GM19438 (cell line): ENCODE measurements around the gene UTP14C.
"Not testable (repeated sequence)": the region's sequence is repeated elsewhere in the genome, so short reads cannot be mapped to it uniquely, and the experiment has no call there.

ENCODE experiments used
- ATAC-seq: cut with Tn5 transposase; IDR thresholded peaks from one replicate; pipeline ENCODE4 v1.9.1; 2021; ENCODE audit warnings: low read depth; ENCODE audit not compliant: unreplicated experiment

UTP14C gene, protein sequence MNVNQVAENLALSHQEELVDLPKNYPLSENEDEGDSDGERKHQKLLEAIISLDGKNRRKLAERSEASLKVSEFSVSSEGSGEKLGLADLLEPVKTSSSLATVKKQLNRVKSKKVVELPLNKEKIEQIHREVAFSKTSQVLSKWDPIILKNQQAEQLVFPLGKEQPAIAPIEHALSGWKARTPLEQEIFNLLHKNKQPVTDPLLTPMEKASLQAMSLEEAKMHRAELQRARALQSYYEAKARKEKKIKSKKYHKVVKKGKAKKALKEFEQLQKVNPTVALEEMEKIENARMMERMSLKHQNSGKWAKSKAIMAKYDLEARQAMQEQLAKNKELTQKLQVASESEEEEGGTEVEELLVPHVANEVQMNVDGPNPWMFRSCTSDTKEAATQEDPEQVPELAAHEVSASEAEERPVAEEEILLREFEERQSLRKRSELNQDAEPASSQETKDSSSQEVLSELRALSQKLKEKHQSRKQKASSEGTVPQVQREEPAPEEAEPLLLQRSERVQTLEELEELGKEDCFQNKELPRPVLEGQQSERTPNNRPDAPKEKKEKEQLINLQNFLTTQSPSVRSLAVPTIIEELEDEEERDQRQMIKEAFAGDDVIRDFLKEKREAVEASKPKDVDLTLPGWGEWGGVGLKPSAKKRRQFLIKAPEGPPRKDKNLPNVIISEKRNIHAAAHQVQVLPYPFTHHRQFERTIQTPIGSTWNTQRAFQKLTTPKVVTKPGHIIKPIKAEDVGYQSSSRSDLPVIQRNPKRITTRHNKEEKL

DNA sequence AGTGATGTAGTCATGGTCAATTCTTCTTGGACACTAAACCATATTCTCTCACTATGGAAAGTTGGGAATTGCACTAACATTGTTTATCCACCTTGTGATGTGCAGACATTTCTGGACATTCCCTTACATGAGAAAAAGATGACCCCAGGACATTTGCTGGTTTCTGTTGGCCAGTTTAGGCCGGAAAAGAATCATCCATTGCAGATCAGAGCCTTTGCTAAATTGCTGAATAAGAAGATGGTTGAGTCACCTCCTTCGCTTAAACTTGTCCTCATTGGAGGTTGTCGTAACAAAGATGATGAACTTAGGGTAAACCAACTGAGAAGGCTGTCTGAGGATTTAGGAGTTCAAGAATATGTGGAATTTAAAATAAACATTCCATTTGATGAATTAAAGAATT lies at the start of gene UTP14C:
TSS of gene UTP14C (plus strand) at position 211 of the 400 bp plus-strand sequence. CDS start 4,114 bp downstream, outside the sequence.
- no peak for ATAC-seq

DNA sequence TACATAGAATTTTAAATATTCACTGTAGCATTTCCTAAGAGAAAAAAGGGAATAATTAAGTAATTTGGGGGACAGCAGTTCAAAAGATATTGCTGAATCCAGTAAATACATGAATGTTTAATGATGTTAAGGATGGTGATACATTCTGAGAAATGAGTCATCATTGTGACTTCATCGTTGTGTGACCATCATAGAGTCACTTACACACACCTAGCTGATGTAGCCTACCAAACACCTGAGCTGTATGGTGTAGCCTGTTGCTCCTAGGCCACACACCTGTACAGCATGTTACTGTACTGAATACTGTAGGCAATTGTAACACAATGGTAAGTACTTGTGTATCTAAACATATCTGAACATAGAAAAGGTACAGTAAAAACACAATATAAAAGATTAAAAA lies 48.1 kb upstream of the UTP14C start:
- no peak for ATAC-seq

DNA sequence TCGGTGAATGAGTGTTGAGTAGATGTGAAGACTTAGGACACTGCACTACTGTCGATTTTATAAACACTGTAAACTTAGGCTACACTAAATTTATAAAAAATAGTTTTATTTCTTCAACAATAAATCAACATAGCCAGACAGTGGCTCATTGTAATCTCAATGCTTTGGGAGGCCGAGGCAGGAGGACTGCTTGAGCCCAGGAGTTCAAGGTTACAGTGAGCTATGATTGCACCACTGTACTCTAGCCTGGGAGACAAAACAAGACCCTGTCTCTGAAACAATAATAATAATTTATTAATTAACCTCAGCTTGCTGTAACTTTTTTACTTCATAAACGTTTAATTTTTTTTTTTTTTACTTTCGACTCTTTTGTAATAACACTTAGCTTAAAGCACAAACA lies 47.6 kb upstream of the UTP14C start:
- ATAC-seq, result no peak

DNA sequence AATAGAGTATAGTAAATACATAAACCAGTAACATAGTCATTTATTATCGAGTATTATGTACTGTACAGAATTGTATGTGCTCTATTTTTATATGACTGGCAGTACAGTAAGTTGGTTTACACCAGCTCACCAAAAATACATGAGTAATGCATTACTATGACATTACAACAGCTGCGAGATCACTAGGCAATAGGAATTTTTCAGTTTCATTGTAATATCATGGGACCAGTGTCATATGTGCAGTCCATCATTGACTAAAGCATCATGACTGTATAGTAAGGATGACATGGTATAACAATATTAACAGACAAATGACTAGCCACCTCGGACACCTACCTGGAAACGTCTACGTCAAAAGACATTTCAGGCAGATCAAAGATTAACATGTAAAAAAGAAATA lies 46.9 kb upstream of the UTP14C start:
- no peak for ATAC-seq

DNA sequence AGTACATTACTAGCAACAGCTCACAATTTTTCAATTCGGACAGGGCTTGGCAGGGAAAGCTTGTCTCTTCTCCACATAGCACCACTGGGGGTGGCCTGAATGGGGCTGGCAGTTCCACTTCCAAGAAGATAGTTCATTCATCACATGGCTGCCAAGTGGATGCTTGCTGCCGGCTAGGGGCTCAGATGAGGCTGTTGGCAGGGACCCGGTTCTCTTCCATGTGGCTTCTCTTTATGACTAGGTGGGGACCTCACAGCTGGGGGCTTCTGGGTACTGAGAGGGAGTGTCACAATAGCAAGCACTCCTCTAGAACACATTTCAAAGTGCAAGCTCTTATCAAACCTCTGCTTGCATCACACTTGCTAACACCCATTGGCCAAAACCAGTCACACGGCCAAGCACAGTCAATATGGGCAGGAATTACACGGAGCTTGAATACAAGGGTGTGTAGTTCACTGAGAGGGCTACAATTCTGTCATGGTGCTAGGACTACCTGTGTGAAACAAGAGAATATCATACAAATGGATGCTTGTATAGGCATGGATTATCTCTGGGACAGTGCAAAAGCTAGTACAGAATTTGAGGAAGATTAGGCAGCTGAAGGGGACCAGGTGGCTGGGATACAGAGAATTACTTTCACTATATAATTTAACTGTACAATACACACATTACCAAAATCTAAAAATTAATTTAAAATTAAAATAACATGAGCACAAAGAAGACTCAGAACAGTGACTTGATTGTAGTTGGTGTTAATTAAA lies 45.5 kb upstream of the UTP14C start:
- no peak for ATAC-seq

DNA sequence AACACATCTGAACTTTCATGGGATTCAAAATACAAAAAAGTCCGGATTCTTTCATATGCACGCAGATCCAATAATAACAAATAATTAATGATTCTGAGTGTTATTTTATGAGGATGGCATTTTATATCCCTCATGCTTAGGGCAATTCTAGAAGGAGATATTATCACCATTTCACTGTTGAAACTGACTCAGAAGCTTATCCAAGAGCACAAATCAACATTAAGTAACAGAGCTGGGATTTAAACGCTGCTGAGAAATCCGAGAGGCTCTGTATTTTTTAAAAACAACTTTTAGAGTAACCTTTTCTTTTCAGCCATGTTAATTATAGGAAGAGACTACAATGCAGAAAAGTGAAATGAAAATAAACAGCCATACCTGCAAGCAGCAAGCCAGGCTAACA lies 43.6 kb upstream of the UTP14C start:
- ATAC-seq, result no peak

DNA sequence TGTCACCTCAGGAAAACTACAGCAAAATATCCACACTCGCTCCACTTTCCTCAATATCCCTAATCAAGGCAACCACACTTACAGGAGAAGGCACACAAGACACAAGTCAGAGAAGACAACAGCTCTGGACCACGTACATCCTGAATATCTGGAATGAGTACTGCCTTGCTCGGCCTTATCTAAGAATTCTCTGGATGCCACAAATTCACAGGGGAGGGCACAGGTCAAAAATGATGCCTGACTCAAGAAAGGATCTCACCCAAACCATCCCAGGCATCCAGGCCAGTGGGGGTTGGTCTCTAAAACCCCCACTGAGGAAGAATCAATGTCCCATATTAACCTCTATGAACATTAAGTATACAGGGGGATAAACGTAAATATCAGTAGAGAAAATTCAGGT lies 43.1 kb upstream of the UTP14C start:
- ATAC-seq, result no peak

DNA sequence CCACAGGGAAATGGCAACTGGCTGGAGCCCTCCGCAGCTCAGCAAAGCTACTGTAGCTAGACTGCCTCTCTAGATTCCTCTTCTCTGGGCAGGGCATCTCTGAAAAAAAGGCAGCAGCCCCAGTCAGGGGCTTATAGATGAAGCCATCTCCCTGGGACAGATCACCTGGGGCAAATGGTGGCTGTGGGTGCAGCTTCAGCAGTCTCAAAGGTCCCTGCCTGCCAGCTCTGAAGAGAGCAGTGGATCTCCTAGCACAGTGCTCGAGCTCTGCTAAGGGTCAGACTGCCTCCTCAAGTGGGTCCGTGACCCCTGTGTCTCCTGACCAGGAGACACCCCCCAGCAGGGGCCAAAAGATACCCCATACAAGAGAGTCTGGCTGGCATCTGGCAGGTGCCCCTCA lies 41.2 kb upstream of the UTP14C start:
- ATAC-seq, result not testable (repeated sequence)

DNA sequence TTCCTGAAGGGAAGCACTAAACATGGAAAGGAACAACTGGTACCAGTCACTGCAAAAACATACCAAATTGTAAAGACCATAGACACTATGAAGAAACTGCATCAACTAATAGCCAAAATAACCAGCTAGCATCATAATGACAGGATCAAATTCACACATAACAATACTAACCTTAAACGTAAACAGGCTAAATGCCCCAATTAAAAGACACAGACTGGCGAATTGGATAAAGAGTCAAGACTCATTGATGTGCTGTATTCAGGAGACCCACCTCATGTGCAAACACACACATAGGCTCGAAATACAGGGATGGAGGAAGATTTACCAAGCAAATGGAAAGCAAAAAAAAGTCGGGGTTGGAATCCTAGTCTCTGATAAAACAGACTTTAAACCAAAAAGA lies 39.6 kb upstream of the UTP14C start:
- not testable (repeated sequence) for ATAC-seq

DNA sequence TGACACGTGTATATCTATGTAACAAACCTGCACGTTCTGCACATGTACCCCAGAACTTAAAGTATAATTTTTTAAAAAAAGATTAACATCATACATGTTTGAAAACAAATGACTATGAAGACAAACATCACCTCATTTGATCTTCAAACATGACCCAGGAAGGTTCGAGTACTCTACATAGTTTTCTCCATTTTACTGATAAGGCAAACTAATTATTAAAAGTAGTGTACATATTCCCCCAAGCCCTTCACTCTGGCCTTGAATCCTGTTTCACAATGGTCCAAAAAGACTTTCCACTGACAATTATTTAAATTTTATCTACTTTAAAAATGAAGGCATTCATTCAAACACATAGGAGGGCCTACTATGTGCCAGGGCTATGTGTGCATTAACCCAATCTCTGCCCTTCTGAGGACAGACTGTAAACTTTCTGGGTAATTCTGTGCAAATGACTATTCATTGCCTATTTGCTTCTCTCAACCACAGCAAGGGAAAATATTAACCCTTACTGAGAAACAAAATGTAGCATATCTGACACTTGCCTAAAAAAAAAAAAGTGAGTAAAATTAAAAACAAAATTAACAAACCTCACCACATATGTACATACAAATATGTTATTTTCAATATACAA lies 35.4 kb upstream of the UTP14C start:
- no peak for ATAC-seq

DNA sequence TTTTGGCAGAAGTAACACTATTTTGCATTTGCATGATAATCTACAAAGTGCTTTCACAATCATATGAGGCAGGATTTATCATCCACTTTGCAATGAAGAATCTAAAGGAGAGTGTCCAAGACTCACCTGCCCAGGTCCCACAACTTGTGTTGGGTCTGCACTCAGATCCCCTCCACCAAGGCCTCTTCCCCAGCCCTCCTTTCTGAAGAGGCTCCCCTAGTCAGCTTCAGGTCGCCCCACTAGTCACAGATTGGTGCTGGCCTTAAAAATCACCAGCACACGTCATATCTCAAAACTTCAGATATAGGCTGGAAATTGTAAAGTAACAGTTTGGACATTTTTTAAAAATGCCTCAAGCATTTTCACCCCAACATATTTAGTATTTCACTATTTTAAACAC lies 30.8 kb upstream of the UTP14C start:
- ATAC-seq, result no peak

DNA sequence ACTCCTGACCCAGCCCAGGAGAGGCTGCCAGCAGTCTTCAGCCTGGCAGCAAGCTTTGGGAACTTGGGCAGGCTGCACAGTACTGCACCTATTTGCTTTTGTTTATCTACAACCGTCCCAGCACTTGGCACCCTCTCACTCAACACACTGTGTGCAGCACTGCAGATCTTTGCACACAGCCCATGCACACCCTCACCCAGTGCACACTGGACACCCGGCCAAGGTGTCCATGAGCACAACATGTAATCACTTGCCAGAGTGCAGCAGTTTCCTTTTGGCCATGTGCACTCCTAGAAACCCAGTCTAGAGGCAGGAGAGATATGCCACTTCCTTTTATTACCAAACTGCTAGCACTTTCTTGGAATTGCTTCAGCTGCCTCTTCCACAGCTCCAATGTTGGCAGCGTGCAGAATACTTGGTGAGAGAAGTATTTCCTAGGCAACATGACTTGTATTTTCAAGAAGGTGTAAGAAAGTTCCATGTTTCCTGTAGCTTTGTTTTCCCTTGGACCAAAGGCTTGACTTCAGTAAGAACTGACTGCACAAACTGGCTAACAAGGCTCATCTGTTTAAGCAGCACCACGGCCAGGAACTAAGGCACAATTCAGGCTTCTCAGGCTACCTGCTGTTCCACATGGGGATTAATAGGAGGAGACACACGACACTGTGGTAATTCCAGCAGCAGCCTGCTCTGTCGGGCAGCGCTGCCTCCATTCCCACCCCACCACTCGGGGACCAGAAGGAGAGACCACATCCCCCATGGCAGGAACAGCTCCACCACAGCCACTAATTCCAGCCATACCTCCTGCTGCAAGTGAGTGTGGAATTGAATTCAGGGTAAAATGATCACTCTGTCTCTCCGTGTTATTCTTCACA lies 28.6 kb upstream of the UTP14C start:
- no peak for ATAC-seq

DNA sequence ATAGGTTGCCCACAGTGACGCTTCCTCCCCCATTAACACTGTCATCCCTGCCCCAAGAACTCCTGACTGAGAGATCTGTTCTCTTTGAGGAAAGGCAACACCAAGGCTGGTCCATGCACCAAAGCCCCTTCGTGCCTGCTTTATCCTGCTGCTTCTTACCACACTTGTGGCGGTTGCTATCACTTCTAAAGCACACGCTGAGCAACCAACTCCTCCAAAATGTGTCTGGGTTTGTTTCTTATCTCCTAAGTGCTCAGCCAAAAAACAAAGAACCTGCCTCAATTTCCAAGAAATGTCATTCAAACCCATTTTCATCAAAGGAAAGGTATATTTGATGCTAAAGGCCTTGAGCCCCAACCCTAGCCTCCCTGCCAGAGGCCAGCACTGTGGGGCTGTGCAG lies 27.9 kb upstream of the UTP14C start:
- no peak for ATAC-seq

DNA sequence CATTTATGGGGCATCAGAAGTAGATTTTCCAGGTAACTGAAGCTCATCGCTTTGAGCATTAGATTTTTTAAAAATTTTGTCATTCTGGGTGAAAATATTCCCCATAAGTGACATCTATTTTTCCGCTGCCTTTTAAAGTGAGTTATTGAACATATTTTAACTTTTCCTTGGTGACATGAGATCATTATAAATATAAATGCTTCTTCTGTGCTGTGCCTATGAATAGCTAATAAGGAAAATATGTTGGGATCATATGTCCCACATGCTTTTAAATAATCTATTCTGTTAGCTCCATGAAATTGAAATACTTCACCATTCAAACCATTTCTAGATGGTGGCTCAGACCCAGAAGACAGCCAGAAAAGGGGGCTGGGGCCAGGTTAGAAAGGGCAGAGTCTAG lies 27.3 kb upstream of the UTP14C start:
- no peak for ATAC-seq

DNA sequence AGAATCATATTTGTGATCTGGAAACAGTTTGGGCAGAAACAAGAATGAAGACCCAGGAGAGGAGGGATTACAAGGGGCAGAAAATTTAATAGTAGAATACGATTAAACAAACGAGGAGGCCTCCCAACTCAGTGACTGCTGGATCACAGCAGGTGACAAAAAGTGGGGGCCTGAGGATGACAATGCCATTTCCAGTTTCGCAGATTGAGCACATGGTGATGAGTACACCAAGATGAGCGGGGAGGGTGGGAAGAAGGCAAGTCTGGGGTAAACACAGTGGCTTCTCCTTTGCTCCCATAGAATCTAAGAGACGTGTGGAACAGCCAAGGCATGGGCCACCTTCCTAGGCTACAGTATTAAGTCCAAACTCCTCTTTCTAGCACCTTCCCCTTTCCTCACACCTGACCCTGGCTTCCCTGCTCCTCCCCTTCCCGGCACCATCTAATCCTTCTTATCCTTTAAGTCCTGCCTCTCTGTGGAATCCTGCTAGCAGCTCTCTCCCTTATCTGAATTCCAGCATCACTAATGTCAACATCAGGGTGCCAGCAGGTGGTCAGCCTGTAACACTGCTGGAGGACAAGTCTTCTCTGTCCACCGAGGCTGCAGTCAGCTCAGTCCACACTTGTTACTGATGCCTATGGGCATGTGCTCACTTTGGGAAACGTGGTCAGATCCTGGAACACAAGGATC lies 26.7 kb upstream of the UTP14C start:
- ATAC-seq, result no peak

DNA sequence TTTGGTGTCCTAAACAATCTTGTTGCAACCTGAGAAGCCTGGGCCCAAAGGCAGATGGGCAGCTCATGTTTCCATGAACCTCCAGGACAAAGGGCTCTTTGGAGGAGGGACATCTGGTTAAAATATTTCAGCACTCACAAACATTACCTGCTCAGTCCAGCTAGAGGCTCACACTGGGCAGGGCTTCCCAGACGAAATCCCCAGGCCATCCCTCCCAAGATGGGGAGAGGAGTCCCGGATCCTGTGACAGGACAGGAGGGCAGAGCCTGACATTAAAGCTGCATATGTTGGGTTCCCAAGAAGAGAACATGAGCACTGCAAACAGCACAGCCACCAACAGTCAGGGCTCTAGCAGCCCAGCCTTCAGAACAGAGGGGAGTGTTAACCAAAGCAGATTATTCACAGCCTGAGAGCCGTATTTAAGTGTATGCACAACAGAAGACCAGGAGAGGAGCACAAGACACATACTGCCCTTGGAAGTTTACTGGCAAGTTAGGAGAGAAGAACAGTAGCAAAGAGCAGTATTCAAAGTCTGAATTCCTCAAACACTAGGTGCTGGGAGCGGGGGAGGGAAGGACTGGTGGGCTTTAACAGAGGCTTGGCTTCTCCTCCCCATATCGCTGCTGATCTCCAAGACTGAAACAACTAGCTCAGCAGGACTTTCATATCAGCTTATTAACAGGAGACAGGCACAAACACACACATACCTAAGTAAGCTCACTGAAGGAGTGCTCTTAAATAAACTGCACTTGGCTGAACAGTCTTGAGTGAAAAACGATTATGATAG lies 25.6 kb upstream of the UTP14C start:
- no peak for ATAC-seq

DNA sequence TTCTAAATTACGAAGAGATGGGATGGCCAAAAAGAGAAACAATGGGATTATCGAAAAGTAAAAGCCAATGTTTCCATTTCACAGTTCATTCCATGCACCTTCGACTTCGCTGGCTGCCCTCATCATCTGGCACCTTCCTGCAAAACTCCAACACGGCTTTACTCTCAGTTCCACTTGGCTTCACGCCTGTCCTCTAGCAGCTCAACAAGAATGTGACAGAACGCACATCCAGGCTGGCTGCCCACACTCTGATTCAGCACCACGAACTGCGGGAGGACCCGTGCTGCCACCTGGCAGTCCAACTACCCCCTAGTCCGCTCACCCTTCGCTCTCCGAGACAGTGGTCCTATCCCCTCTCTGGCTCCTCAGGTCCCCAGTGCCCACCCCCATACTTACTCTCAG lies 25.0 kb upstream of the UTP14C start:
- no peak for ATAC-seq

DNA sequence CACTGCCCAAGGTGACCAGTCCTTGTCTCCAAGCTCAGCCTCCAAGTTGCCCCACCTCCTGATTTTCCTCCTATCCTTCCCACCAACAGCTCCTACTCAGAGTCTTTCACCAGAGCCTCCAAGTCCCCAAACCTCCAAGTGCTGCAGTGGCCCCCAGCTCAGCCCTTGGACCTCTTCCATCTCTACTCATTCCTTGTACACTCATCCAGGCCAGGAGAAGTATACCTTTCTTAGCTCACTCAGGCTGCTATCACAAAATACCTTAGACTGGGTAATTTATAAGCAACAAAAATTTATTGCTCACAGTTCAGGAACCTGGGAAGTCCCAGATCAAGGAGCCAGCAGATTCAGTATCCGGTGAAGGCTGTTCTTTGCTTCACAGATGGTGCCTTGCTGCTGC lies 24.6 kb upstream of the UTP14C start:
- no peak for ATAC-seq
